B cell (primary cell): Measurements from ENCODE around the gene UBE3C. TPM values are rescaled to one million over a fixed set of nuclear protein-coding genes. Genes with fewer than 3 reads are reported as not detected.

Source experiments
- ATAC-seq: fragments of 200-7000 bp; cut with Tn5 transposase; one replicate; pipeline ENCODE4 v1.10.0; 2021; ENCODE audit warnings: low read depth, mild to moderate bottlenecking, moderate number of reproducible peaks, moderate library complexity
- CTCF ChIA-PET: fragments of 350-600 bp; sonication (Branson Sonifier 250); formaldehyde crosslinking; loops from one replicate; lab custom pipeline; 2021; ENCODE audit warnings: antibody characterized with exemption, inconsistent platforms; lab: Charles Lee
- POLR2A ChIA-PET: fragments of 350-600 bp; sonication (Branson Sonifier 250); formaldehyde crosslinking; loops from one replicate; lab custom pipeline; 2021; ENCODE audit warnings: antibody characterized with exemption; lab: Charles Lee
- DNase-seq: peaks from one replicate; pipeline ENCODE4 v3.0.0; 2013
- H2AFZ ChIP-seq: 2 replicates; pipeline ENCODE4 v1.6.1; 2012; ENCODE audit warnings: mild to moderate bottlenecking, low read depth, low read length; ENCODE audit not compliant: insufficient read depth, poor library complexity, severe bottlenecking
- H3K27ac ChIP-seq, 2 donors: 1 replicate in 1 of 2; 2 replicates in 1 of 2; pipeline ENCODE4 v1.5.1; 2012 to 2013; ENCODE audit warnings: low read length in 2 of 2, mild to moderate bottlenecking in 2 of 2, moderate library complexity in 1 of 2
- H3K27me3 ChIP-seq, 4 experiments: fragments of 200-600 bp in 1 of 4; sonication (generic) in 1 of 4; replicated peaks in 1 of 4; 1 replicate in 2 of 4; 2 replicates in 2 of 4; pipeline versions ENCODE4 v1.6.1 to v1.7.0; 2013 to 2016; ENCODE audit warnings: low read length in 3 of 4, mild to moderate bottlenecking in 2 of 4, mixed read lengths in 1 of 4, moderate library complexity in 1 of 4; ENCODE audit not compliant: insufficient read depth in 4 of 4, control insufficient read depth in 3 of 4; ENCODE audit errors: control extremely low read depth in 1 of 4
- H3K36me3 ChIP-seq, 2 experiments: replicated peaks in 1 of 2; 1 replicate in 1 of 2; 2 replicates in 1 of 2; pipeline versions ENCODE4 v1.6.1 to v1.7.1; 2013; ENCODE audit warnings: low read length in 1 of 2; ENCODE audit not compliant: insufficient read depth in 2 of 2, control insufficient read depth in 1 of 2; ENCODE audit errors: control extremely low read depth in 1 of 2, extremely low read depth in 1 of 2
- H3K4me1 ChIP-seq, 2 donors: fragments of 200-600 bp in 1 of 2; sonication (generic) in 1 of 2; 1 replicate in 1 of 2; 2 replicates in 1 of 2; pipeline versions ENCODE4 v1.5.1 to v1.6.1; 2013 to 2017; ENCODE audit warnings: low read length in 2 of 2; ENCODE audit not compliant: control insufficient read depth in 2 of 2, insufficient read depth in 2 of 2
- H3K4me2 ChIP-seq: replicated peaks from 2 replicates; pipeline ENCODE3; 2012; ENCODE audit warnings: mild to moderate bottlenecking, low read depth, low read length; ENCODE audit not compliant: poor library complexity, severe bottlenecking
- H3K4me3 ChIP-seq, 5 experiments: fragments of 200-600 bp in 1 of 5; sonication (generic) in 1 of 5; 1 replicate in 3 of 5; 2 replicates in 2 of 5; pipeline versions ENCODE4 v1.5.1 to v1.7.0; 2011 to 2016; ENCODE audit warnings: low read length in 4 of 5, mild to moderate bottlenecking in 4 of 5, low read depth in 2 of 5, control low read depth in 1 of 5, moderate library complexity in 1 of 5; ENCODE audit not compliant: insufficient read depth in 1 of 5; ENCODE audit errors: control extremely low read depth in 1 of 5, extremely low read depth in 1 of 5
- H3K79me2 ChIP-seq: fragments of 200-600 bp; sonication (generic); one replicate; pipeline ENCODE4 v1.6.0; 2016; ENCODE audit warnings: low read length; ENCODE audit not compliant: control insufficient read depth, insufficient read depth
- H3K9ac ChIP-seq: fragments of 200-600 bp; sonication (generic); 2 replicates; pipeline ENCODE4 v1.6.1; 2017; ENCODE audit warnings: mild to moderate bottlenecking, low read length, moderate library complexity
- H3K9me3 ChIP-seq, 3 donors: one replicate each; pipeline versions ENCODE4 v1.6.1 to v1.7.1; 2013; ENCODE audit warnings: low read length in 2 of 3; ENCODE audit not compliant: control insufficient read depth in 2 of 3, insufficient read depth in 1 of 3; ENCODE audit errors: control extremely low read depth in 1 of 3
- H4K20me1 ChIP-seq: 2 replicates; pipeline ENCODE4 v1.6.0; 2012; ENCODE audit warnings: mild to moderate bottlenecking, low read length; ENCODE audit not compliant: insufficient read depth, control insufficient read depth, poor library complexity, severe bottlenecking
- H3K27ac Mint-ChIP-seq: one replicate; pipeline ENCODE4 v1.8.0; 2021; ENCODE audit warnings: mixed read lengths
- H3K27me3 Mint-ChIP-seq: one replicate; pipeline ENCODE4 v1.8.0; 2021; ENCODE audit warnings: mixed read lengths
- H3K4me1 Mint-ChIP-seq: one replicate; pipeline ENCODE4 v1.8.0; 2021; ENCODE audit warnings: mixed read lengths
- H3K4me3 Mint-ChIP-seq: one replicate; pipeline ENCODE4 v1.8.0; 2021; ENCODE audit warnings: mixed read lengths
- H3K9me3 Mint-ChIP-seq: one replicate; pipeline ENCODE4 v1.8.0; 2022; ENCODE audit warnings: mixed read lengths; ENCODE audit not compliant: insufficient read depth
- CTCF ChIP-seq: fragments of 200-600 bp; IDR thresholded peaks from one replicate; pipeline ENCODE4 v1.8.0; 2022; ENCODE audit warnings: antibody characterized with exemption, mild to moderate bottlenecking
- EZH2 ChIP-seq: IDR thresholded peaks from 2 replicates; pipeline ENCODE4 v1.6.1; 2012; ENCODE audit warnings: borderline replicate concordance, low read depth, mild to moderate bottlenecking, moderate library complexity, low read length; ENCODE audit not compliant: insufficient read depth, poor library complexity, severe bottlenecking
- WGBS: methylation state at CpG from one replicate; pipeline ENCODE4 v1.1.5; 2013; ENCODE audit warnings: missing lambda C conversion rate; ENCODE audit not compliant: insufficient coverage; 5-methylcytosine and 5-hydroxymethylcytosine counted together
- intact Hi-C: fragments of 100-400 bp; cut with micrococcal nuclease; formaldehyde crosslinking; loops from one replicate; pipeline ENCODE4 v1.10.0; 2022
- polyA plus RNA-seq: library from polyadenylated mRNA; depleted of rRNA; stranded (reverse); fragments of >200 nt; gene quantifications from 2 replicates; pipeline ENCODE4 v1.2.3, GENCODE V29; 2012
- total RNA-seq, 2 donors: library from RNA; stranded (reverse); fragments of 120-200 nt in 1 of 2; gene quantifications; 1 replicate in 1 of 2; 2 replicates in 1 of 2; pipeline versions ENCODE4 v1.2.3 to v1.2.4, GENCODE V29; 2013 to 2022

UBE3C gene
- total and polyA plus RNA-seq, 2 donors (not counting 1 experiment from before 2014, with no cell fraction given) = 17.8 to 66.5 TPM

- CTCF ChIA-PET = no interaction called here
These were observed 1.2 kb downstream of the UBE3C start for GRCh38 chr7:157139810-157140510.

More at GRCh38 chr7:157139810-157140510, 1.2 kb downstream of the UBE3C start:
- WGBS = 17% methylated on average over 17 of the region's 19 CpGs
- DNase-seq (peak; percentile 31), ATAC-seq (no peak)
- H3K9me3 ChIP-seq = no peaks in the 10 kb centered on the region
- H3K4me1 ChIP-seq = peaks cover 19 to 29% of the 10 kb centered on the region in 2 donors
- H3K27me3 Mint-ChIP-seq = no peaks in the 10 kb centered on the region
- H3K4me1 Mint-ChIP-seq = peaks cover 50% of the 10 kb centered on the region
- H3K4me3 ChIP-seq = peak overlapping the region; percentile 36 to 88 (median 67)
- TF ChIP-seq CTCF (no peak), EZH2 (no peak)
- H2AFZ ChIP-seq = peak overlapping the region; percentile 85
- H3K27ac Mint-ChIP-seq = peak overlapping the region; percentile 76
- intact Hi-C loops = loop anchor here (5.0 kb wide), 2 partner anchors 498 to 1843 kb away; partner anchors contain the start of genes INSIG1 and RNF32
- H3K9ac ChIP-seq = peak overlapping the region; percentile 71
- POLR2A ChIA-PET = no interaction called here
- no peaks in the 10 kb centered on the region for H3K9me3 Mint-ChIP-seq
- peaks cover 9 to 26% of the 10 kb centered on the region in 2 experiments for H3K36me3 ChIP-seq
- H3K4me3 Mint-ChIP-seq = peak overlapping the region; percentile 85
- H3K27ac ChIP-seq = peak overlapping the region; percentile 64 to 90
- H3K79me2 ChIP-seq = peaks cover 54% of the 10 kb centered on the region
- H4K20me1 ChIP-seq = peaks cover 49% of the 10 kb centered on the region
- peak overlapping the region; percentile 89 for H3K4me2 ChIP-seq
- no peaks in the 10 kb centered on the region for H3K27me3 ChIP-seq
